ENCODE measurements around the gene BHMT. TPM values are rescaled to one million over a fixed set of nuclear protein-coding genes. Genes with fewer than 3 reads are reported as not detected.

BHMT gene
- total RNA-seq, 3 donors from 2014 or later (not counting 1 experiment from before 2014, with no cell fraction given): not detected

DNA sequence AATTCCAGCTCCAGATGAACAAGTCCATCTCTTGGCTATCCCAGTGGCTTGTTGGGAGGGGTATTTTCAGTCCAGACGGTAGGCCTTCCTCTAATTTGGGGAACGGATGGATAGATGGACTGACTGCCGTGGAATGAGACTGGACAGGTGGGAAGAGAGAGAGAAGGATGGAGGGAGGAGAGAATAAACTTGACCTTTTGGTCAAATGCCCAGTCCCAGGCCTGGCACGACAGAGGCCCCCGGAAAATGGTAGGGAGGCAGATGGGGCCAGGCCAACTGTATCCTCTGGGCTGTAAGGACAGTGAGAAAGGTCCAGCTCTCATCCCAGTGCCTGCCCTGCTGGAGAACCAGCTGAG, 1.1 kb downstream of the BHMT start:
- H3K4me1 ChIP-seq (ENCODE audit: control insufficient read depth, insufficient read depth, low read length): no peaks in the 10 kb centered on the region
- no peak overlapping the region for H3K4me3 ChIP-seq (ENCODE audit: low read length)
- peaks cover 14% of the 10 kb centered on the region for H3K27me3 ChIP-seq (ENCODE audit: control insufficient read depth, insufficient read depth, low read length)
- no peak overlapping the region for H3K27ac ChIP-seq (ENCODE audit: low read length)
- intact Hi-C loops (cut with micrococcal nuclease): no loop called here
- Mint-ChIP-seq H3K4me1 (no peaks in the 10 kb centered on the region), H3K9me3 (no peaks in the 10 kb centered on the region), H3K27me3 (ENCODE audit: low read depth in 2 of 2) (peaks cover 41 to 47% of the 10 kb centered on the region in 2 donors), H3K36me3 (no peaks in the 10 kb centered on the region), H3K27ac (no peak overlapping the region), H3K4me3 (no peak overlapping the region)
- no peak for DNase-seq
- no peaks in the 10 kb centered on the region for H3K36me3 ChIP-seq (ENCODE audit: control insufficient read depth, insufficient read depth, low read length)
- TF ChIP-seq, protein P1, sequence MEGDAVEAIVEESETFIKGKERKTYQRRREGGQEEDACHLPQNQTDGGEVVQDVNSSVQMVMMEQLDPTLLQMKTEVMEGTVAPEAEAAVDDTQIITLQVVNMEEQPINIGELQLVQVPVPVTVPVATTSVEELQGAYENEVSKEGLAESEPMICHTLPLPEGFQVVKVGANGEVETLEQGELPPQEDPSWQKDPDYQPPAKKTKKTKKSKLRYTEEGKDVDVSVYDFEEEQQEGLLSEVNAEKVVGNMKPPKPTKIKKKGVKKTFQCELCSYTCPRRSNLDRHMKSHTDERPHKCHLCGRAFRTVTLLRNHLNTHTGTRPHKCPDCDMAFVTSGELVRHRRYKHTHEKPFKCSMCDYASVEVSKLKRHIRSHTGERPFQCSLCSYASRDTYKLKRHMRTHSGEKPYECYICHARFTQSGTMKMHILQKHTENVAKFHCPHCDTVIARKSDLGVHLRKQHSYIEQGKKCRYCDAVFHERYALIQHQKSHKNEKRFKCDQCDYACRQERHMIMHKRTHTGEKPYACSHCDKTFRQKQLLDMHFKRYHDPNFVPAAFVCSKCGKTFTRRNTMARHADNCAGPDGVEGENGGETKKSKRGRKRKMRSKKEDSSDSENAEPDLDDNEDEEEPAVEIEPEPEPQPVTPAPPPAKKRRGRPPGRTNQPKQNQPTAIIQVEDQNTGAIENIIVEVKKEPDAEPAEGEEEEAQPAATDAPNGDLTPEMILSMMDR (IDR thresholded peaks at IDR 0.05): no peak
- no peaks in the 10 kb centered on the region for H3K9me3 ChIP-seq (ENCODE audit: control insufficient read depth, insufficient read depth, low read length)
- 78% methylated on average over 5 of the region's 5 CpGs for WGBS (ENCODE audit: insufficient coverage)
- no peak for ATAC-seq

DNA sequence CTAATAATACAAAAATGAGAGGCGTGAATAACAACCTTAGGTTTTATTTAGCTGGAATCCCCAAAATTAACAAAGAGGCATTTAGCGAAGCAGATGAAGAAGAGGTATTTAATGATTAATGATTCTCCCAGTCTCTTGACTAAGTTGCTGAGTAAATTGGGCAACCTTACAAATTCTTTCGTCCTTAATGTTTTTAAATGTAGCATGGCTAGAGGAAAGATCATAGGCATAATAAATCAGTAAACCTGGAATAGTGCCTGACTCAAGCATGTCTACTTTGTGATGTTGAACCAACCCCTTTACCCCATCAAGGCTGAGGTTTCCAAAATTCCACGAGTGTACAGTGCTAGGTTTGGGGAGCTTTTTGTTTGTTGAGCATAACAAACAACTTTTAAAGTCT, 7.9 kb downstream of the BHMT start:
- intact Hi-C loops (cut with micrococcal nuclease): no loop called here
- no peaks in the 10 kb centered on the region for H3K9me3 Mint-ChIP-seq
- Histone ChIP-seq H3K27me3 (ENCODE audit: control insufficient read depth, insufficient read depth, low read length) (no peaks in the 10 kb centered on the region), H3K4me1 (ENCODE audit: control insufficient read depth, insufficient read depth, low read length) (no peaks in the 10 kb centered on the region), H3K9me3 (ENCODE audit: control insufficient read depth, insufficient read depth, low read length) (no peaks in the 10 kb centered on the region), H3K27ac (ENCODE audit: low read length) (no peak overlapping the region), H3K36me3 (ENCODE audit: control insufficient read depth, insufficient read depth, low read length) (no peaks in the 10 kb centered on the region), H3K4me3 (ENCODE audit: low read length) (no peak overlapping the region)
- H3K27ac Mint-ChIP-seq: no peak overlapping the region
- no peaks in the 10 kb centered on the region for H3K36me3 Mint-ChIP-seq
- DNase-seq (no peak), ATAC-seq (no peak)
- peaks cover 0 to 4% of the 10 kb centered on the region in 2 donors for H3K27me3 Mint-ChIP-seq (ENCODE audit: low read depth in 2 of 2)
- H3K4me3 Mint-ChIP-seq: no peak overlapping the region
- H3K4me1 Mint-ChIP-seq: no peaks in the 10 kb centered on the region
- TF ChIP-seq, protein P1 (IDR thresholded peaks at IDR 0.05): no peak
- WGBS (ENCODE audit: insufficient coverage): 100% methylated on average over 2 of the region's 4 CpGs

GRCh38 chr5:79120221-79120620, 8.6 kb downstream of the BHMT start:
- Histone ChIP-seq H3K27me3 (ENCODE audit: control insufficient read depth, insufficient read depth, low read length) (no peaks in the 10 kb centered on the region), H3K27ac (ENCODE audit: low read length) (no peak overlapping the region), H3K4me1 (ENCODE audit: control insufficient read depth, insufficient read depth, low read length) (no peaks in the 10 kb centered on the region), H3K9me3 (ENCODE audit: control insufficient read depth, insufficient read depth, low read length) (no peaks in the 10 kb centered on the region), H3K36me3 (ENCODE audit: control insufficient read depth, insufficient read depth, low read length) (no peaks in the 10 kb centered on the region), H3K4me3 (ENCODE audit: low read length) (no peak overlapping the region)
- intact Hi-C loops (cut with micrococcal nuclease): no loop called here
- TF ChIP-seq, protein P1 (IDR thresholded peaks at IDR 0.05): no peak
- no peak for ATAC-seq
- H3K36me3 Mint-ChIP-seq: no peaks in the 10 kb centered on the region
- H3K4me1 Mint-ChIP-seq: no peaks in the 10 kb centered on the region
- 79% methylated on average over 3 of the region's 4 CpGs for WGBS (ENCODE audit: insufficient coverage)
- peaks cover 0 to under 1% of the 10 kb centered on the region in 2 donors for H3K27me3 Mint-ChIP-seq (ENCODE audit: low read depth in 2 of 2)
- no peak for DNase-seq
- H3K4me3 Mint-ChIP-seq: no peak overlapping the region
- no peaks in the 10 kb centered on the region for H3K9me3 Mint-ChIP-seq
- no peak overlapping the region for H3K27ac Mint-ChIP-seq

DNA sequence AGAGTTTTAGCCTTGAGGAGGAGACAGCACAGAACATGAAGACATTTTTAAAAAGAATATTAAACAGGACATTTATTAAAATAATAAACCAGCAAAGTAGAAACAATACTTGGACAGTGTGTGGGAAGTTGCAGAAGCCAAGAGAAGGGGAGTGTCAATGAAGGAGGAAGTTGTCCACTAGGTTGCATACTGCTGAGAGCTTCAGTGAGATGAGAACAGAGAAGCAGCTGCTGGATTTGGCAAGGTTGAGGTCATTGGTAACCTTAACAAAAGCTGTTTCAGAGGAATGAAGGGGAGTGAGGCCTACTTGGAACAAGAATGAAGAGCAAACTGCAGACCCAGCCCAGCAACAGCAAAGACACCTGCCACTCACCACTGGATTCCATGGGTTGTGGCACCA, 11.4 kb downstream of the BHMT start:
- no peaks in the 10 kb centered on the region for H3K36me3 Mint-ChIP-seq
- TF ChIP-seq, protein P1 (IDR thresholded peaks at IDR 0.05): no peak
- no peak overlapping the region for H3K27ac Mint-ChIP-seq
- Histone ChIP-seq H3K27me3 (ENCODE audit: control insufficient read depth, insufficient read depth, low read length) (no peaks in the 10 kb centered on the region), H3K27ac (ENCODE audit: low read length) (no peak overlapping the region), H3K9me3 (ENCODE audit: control insufficient read depth, insufficient read depth, low read length) (no peaks in the 10 kb centered on the region), H3K36me3 (ENCODE audit: control insufficient read depth, insufficient read depth, low read length) (no peaks in the 10 kb centered on the region), H3K4me1 (ENCODE audit: control insufficient read depth, insufficient read depth, low read length) (no peaks in the 10 kb centered on the region), H3K4me3 (ENCODE audit: low read length) (no peak overlapping the region)
- DNase-seq (no peak), ATAC-seq (no peak)
- no peak overlapping the region for H3K4me3 Mint-ChIP-seq
- no peaks in the 10 kb centered on the region for H3K4me1 Mint-ChIP-seq
- intact Hi-C loops (cut with micrococcal nuclease): no loop called here
- no peaks in the 10 kb centered on the region for H3K9me3 Mint-ChIP-seq
- H3K27me3 Mint-ChIP-seq (ENCODE audit: low read depth in 2 of 2): no peaks in the 10 kb centered on the region

Data from natural killer cell (primary cell).